ENCODE data around the gene BACH2.

The BACH2 gene

DNA sequence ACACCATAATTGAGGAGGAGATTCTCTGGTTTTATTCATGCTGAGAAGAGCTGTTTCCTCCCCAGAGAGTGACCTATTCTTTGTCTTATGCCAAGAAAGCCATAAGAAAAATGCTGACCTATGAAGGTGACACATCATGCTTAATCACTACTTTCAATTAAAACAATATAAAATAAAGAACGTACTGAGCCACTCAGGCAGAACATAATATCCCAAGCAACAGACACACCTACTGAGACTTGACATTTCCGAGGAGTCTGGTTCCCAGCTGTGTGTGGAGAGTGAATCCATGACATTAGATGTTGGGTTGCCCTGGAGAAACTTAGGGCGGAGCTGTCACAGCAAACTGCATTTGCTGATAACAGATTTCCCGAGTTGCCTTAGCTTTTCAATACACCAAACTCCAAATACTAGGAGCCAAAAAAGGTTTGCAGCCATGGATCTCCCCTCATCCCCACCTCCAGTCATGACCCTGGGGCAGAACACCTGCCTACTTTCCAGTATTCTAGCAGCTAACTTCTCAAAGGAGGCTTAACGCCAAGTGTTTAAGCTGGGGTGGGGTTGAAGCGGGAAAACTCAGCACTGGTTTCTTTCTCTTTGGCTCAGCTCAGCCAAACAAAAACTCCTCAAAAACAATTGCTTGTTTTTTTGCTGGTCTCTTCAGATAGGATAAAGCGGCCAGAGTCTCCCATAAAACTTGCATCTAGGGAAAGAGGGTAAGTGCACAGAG lies 92.2 kb downstream of the BACH2 start:
- DNase-seq = no peak

GRCh38 chr6:90203672-90204071 lies 93.0 kb downstream of the BACH2 start:
- DNase-seq = no peak

- no peak for DNase-seq
Measured at GRCh38 chr6:90202156-90202555, 94.5 kb downstream of the BACH2 start.

- DNase-seq = no peak
Measured at GRCh38 chr6:90199900-90200299, 96.7 kb downstream of the BACH2 start.

DNA sequence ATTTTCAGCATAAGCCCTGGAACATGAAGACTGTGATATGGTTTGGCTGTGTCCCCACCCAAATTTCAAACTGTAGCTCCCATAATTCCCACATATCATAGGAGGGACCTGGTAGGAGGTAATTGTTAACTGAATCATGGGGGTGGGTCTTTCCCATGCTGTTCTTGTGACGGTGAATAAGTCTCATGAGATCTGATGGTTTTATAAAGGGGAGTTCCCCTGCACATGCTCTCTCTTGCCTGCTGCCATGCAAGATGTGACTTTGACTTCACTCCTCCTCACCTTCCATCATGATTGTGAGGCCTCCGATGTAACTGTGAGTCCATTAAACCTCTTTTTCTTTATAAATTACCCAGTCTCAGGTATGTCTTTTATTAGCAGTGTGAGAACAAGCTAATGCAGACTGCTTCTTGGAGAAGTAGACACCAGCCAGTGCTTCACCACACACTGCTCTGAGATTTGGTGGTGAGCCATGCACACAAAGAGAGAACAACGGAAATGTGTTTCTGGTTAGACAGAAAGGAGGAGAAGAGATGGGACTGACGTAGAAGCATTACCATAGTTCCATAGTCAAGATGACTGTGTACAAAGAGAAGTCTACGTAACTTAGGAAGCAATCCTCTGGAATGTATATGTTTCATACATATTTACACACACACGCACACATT lies 97.8 kb downstream of the BACH2 start:
- DNase-seq = no peak

DNA sequence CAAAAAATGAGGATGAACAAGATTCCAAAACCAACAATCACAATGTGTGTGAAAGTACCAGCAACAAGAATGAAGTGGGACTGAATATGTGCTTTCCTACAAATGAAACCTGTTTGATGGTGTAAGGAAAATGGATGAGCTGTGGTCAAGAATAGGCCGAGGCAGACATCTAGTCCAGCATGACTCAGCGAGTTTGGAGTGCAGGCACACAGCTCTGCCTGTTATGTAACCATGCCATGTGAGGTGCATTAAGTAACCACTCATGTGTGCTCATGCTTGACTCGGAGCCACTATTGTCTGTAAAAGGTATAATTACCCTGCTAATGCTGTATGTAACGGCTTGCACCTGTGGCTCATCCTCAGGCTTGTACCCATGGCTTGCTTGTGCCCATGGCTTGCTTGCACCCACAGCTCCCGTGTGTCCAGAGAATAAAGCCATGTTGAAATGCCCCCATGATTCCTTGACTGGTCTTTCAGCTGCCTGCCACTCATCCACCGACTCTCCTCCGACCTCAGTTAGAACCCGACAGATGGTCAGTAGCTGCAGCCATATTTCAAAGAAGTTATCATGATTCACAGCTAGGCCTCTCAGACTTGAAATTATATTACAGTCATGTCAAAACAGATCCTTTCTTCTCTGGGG lies 98.7 kb downstream of the BACH2 start:
- no peak for DNase-seq

- DNase-seq = no peak
Measured at GRCh38 chr6:90195094-90195829, 101.4 kb downstream of the BACH2 start.

DNA sequence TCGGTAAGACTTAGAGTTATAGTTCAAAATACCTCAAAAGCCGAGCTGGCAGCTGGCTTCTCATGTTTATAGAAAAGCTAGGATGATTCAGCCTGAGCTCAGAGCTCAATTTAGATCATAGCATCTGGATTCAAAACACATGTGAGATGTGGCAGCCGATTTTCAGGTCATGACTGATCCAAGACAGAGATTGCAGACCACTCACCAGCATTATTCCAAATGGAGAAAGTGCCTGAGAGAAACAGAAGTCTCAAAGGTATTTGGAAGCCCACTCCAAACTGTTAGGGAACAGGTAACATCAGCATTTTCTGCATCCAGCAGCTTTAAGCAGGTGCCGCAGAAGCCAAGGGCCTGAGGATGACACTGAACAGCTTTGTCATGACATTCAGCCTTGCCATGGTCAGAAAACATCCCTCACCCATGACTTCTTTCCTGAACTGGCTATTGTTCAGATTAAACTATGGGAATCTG lies 102.2 kb downstream of the BACH2 start:
- DNase-seq = no peak

GRCh38 chr6:90193359-90193758 lies 103.3 kb downstream of the BACH2 start:
- no peak for DNase-seq

DNA sequence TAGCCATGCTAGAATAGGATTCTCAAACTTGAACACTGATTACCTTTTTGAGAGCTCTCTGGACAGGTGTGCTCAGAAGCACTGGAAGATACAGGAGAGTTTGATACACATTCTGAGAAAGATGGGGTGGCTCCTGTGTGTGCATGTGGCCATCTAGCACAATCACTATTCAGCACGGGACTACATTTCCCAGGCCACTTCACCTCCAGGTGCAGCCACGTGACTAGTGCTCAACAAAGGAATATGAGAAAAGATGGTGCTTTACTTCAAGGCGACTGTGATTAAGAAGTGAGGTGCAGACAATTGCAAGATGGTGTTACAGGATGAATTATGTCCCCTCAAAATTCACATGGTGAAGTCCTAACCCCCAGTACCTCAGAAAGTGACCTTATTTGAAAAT lies 103.8 kb downstream of the BACH2 start:
- DNase-seq = no peak

DNA sequence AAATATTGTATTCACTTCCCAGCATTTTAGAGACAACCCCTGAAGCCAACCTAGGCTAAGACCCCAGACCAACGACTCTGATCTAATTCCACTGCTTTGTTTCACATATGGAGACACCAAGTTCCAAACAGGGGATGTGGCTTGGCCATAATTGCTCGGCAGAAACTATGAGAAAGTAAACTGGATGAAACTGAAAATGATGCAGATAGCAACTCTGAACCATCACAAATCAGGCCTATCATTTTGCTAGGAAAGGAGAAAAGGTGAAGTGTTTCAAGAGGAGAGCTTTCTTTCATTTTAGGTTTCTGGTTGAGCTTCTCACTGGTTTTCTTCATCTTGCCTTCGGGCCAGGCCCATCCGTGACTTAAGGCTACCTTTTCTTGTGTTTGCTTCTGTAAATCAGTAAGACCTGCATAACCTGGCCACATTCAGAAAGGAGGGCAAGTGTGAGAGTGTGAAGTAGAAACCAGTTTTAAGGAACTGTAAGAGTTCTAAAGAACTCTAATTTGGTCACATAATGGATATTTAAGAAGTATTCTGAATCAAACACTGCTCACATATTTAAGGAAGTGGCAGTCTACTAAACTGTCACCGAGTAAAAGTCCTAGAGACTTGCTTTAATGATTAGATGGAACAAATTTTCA lies 105.8 kb downstream of the BACH2 start:
- no peak for DNase-seq

DNA sequence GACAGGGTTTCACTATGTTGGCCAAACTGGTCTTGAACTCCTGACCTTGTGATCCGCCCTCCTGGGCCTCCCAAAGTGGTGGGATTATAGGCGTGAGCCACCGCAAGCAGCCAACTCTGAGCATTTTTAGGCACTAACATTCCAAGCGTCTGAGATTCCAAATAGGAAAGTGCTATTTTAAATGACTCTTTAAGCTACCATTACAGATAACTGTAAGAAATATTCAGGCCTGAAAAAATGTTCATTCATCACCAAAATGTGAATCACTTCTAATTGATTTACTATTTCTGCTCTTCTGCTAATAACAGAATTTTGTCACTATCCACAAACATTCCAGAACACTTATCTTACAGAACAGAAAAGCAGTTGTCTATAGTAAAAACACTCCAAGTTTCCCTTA lies 106.5 kb downstream of the BACH2 start:
- DNase-seq = no peak

DNA sequence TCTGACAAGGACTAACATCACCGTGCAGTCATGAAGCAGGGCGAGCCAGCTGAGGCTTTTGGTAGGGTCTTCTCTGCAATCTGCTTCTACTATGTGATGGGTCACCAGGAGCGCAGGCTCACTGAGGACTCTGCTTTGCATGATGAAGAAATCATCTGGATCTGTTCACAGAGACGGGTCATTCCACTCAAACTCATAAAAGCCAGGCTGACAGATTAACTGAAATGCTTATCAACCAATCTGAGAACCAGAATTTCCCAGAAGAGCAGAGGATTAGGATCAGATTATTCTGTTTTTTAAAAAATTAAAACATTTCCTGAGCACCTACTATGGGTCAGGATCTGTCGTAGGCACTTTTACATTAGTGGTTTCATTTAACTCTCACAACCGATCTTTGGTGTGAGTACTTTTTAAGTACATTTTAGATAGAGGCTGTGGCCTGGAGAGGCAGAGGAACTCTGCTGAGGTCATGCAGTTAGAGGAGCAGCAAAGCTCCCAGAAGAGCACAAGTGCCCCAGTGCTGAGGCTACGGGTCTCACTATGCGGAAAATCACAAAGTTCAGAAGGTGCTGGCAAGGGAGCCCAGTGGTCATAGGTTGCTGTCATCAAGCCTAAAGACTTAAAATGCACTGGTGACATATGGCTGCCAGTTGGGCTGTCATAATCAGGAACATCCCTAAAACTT lies 109.1 kb downstream of the BACH2 start:
- DNase-seq = no peak

DNA sequence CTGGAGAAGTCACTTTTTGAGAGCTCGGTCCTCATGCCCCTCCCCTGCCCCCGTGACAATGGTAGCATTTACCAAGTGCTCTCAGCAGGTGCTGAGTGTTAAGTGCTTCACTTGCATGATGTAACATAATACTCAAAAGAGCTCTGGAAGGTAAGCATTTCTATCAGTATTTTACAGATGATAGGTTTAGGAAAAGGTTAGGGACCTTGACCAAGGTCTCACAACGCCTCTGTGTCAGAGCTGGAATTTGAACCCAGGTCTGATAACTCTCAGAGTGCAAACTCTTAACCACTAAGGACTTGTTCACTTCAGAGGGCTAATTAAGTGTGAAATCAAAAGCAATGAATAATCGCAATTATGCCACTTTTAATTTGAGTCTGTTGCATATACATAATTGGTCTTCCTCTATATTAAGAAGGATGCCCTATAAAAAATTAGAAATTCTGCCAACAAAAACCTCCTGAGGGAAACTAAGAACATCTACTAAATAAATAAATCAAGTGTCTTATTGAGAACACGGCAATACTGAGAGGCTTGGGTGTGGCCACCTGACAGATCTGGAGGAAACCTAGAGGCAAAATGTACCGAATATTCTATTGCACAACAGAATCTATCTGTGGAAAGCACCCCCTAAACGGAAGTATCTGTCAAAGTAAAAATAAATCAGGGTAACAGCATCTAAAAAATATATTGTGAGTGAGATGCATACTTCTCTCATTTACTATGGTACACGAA lies 109.8 kb downstream of the BACH2 start:
- DNase-seq = no peak

DNA sequence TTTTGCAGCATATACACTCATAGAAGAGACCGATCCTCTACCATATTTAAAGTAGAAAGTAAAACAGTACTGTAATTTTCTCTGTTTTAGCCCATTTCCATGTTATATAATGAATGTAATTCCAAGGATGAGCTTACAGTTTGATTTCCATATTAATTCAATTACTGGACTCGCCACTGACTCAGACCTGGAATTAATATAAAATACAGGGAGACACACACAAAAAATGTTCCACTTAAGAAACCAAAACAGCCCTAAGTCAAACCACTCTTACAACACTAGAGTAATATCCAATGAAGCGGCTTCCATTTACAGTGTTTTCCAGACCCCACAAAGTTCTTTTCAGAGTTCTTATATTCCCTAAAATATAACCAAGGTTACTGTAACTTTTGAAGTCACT lies 110.6 kb downstream of the BACH2 start:
- DNase-seq = no peak

DNA sequence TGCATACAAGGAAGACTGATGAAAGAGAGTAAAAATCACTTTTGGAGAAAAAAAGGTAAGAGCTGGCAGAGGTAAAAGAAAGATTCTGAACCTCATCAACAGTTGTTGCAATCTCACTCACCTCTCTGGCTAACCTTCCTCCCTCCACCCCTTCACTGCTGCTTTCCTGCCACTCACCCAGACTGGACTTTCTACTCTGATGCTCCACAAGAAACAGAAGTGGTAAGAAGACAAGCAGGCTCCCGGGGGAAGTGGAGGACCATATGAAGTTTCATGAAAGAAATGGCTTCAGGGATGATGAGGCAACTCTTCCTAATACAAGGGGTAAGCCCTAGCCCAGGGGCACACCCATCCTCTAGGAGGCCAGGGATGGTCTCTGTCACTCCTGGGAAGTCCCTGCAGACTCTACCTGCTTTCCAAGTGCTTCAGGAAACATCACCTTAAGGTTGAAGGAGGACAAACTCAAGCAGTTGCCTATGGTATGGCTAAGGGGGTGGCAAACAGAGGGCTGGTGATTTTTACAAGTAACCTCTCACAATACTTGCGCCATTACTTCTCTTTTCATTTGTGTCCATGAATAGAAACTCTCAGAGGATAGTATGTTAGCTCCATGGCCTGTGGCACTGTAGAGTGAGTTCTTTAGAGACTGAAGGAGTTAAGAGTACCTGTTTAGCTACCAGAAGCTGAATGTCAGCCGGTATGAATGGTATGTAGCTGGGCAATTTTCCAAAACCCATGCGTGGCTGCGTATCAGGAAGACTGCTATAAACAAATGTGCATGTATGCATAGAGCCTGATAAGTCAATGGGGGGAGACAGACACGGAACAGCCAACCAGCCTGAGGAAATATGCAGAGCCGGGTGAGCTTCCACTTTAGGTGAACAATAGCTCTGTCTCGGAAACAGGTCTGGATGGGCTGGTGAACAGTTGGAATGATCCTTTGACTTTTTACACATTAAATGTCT lies 112.0 kb downstream of the BACH2 start:
- no peak for DNase-seq

DNA sequence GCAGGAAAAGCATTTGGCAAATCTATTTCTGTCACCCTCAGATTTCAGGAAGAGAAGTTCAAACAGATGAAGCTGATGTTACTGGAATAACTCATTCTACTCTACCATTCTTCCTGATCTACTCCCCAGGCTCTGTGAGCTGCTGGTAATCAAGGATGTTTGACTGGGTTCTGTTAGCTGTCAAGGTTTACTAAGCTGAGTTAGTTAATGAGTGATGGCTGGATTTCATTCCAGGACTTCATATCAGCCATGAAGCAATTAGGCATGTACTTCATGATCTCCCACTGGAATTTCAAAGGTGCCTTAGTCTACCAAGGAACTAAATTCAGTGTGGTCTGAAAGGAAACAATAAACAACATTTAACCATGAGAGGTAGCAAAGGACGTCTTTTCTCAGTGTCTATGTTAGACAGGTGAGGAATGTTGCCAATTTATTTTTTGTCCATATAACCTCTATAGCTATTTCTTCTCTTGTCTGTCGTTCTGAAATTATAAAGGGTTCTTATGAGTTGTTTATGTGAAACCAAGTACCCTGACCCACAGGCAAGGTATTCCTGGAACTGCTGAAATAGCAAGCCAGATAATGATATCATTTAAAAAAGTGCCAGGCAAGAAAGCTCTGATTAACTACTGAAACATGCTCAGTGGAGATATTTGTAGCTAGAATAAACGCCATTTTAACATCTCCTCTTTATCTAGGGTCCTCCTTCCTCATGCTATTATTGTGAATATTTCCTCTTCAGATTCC lies 112.9 kb downstream of the BACH2 start:
- no peak for DNase-seq

- DNase-seq = no peak
Measured at GRCh38 chr6:90180526-90180925, 116.1 kb downstream of the BACH2 start.
